ENCODE data around the gene GABBR2. TPM values are rescaled to one million over a fixed set of nuclear protein-coding genes. Genes with fewer than 3 reads are reported as not detected.

Gene GABBR2
- total and polyA plus RNA-seq, 2 donors (not counting 1 experiment from before 2014, with no cell fraction given), result 0.03 TPM; not detected in 1

- 100% methylated on average over 1 of the region's 8 CpGs for WGBS (ENCODE audit: insufficient coverage)
- no peak overlapping the region for H2AFZ ChIP-seq (ENCODE audit: insufficient read depth, low read depth, low read length, poor library complexity, severe bottlenecking)
- no peak for ATAC-seq (ENCODE audit: low read depth)
These were observed 101.6 kb downstream of the GABBR2 start for GRCh38 chr9:98607152-98607551.

GRCh38 chr9:98606730-98607129, 102.0 kb downstream of the GABBR2 start:
- intact Hi-C loops (cut with micrococcal nuclease), result no loop called here
- Histone ChIP-seq H4K20me1 (ENCODE audit: control insufficient read depth, insufficient read depth, low read length, poor library complexity, severe bottlenecking) (no peaks in the 10 kb centered on the region), H3K4me1 (ENCODE audit: control insufficient read depth in 2 of 2, insufficient read depth in 2 of 2, low read length in 2 of 2) (no peaks in the 10 kb centered on the region), H3K36me3 (replicated peaks in 1 of 2; ENCODE audit: control extremely low read depth in 1 of 2, control insufficient read depth in 1 of 2, extremely low read depth in 1 of 2, insufficient read depth in 2 of 2, low read length in 1 of 2) (no peaks in the 10 kb centered on the region), H3K9me3 (ENCODE audit: control extremely low read depth in 1 of 3, control insufficient read depth in 2 of 3, insufficient read depth in 1 of 3, low read length in 2 of 3) (peaks cover 0 to 6% (median 0%) of the 10 kb centered on the region in 3 donors), H3K4me3 (ENCODE audit: control extremely low read depth in 1 of 5, extremely low read depth in 1 of 5, insufficient read depth in 1 of 5, low read depth in 2 of 5, low read length in 4 of 5) (no peak overlapping the region), H2AFZ (ENCODE audit: insufficient read depth, low read depth, low read length, poor library complexity, severe bottlenecking) (no peak overlapping the region), H3K27ac (ENCODE audit: low read length in 2 of 2) (no peak overlapping the region), H3K4me2 (replicated peaks; ENCODE audit: low read depth, low read length, poor library complexity, severe bottlenecking) (no peak overlapping the region), H3K9ac (ENCODE audit: low read length) (no peak overlapping the region), H3K79me2 (ENCODE audit: control insufficient read depth, insufficient read depth, low read length) (no peaks in the 10 kb centered on the region), H3K27me3 (replicated peaks in 1 of 4; ENCODE audit: control extremely low read depth in 1 of 4, control insufficient read depth in 3 of 4, insufficient read depth in 4 of 4, low read length in 3 of 4) (no peaks in the 10 kb centered on the region)
- Mint-ChIP-seq H3K27me3 (peaks cover 5% of the 10 kb centered on the region), H3K9me3 (ENCODE audit: insufficient read depth) (no peaks in the 10 kb centered on the region), H3K27ac (no peak overlapping the region), H3K4me1 (no peaks in the 10 kb centered on the region), H3K4me3 (no peak overlapping the region)
- ATAC-seq (ENCODE audit: low read depth), result no peak
- ChIA-PET POLR2A (no interaction called here), CTCF (no interaction called here)
- TF ChIP-seq EZH2 (IDR thresholded peaks at IDR 0.05; ENCODE audit: borderline replicate concordance, insufficient read depth, low read depth, low read length, poor library complexity, severe bottlenecking) (no peak), CTCF (IDR thresholded peaks at IDR 0.05) (no peak)
- DNase-seq, result no peak
- WGBS (ENCODE audit: insufficient coverage), result 100% methylated on average over 11 of the region's 12 CpGs

More at GRCh38 chr9:98607152-98607551, 101.6 kb downstream of the GABBR2 start:
- no peaks in the 10 kb centered on the region for H3K9me3 Mint-ChIP-seq (ENCODE audit: insufficient read depth)
- no peaks in the 10 kb centered on the region for H3K4me1 Mint-ChIP-seq
- Histone ChIP-seq H3K9ac (ENCODE audit: low read length) (no peak overlapping the region), H3K9me3 (ENCODE audit: control extremely low read depth in 1 of 3, control insufficient read depth in 2 of 3, insufficient read depth in 1 of 3, low read length in 2 of 3) (peaks cover 0 to 6% (median 0%) of the 10 kb centered on the region in 3 donors), H3K4me2 (replicated peaks; ENCODE audit: low read depth, low read length, poor library complexity, severe bottlenecking) (no peak overlapping the region), H3K79me2 (ENCODE audit: control insufficient read depth, insufficient read depth, low read length) (no peaks in the 10 kb centered on the region), H3K4me1 (ENCODE audit: control insufficient read depth in 2 of 2, insufficient read depth in 2 of 2, low read length in 2 of 2) (no peaks in the 10 kb centered on the region), H4K20me1 (ENCODE audit: control insufficient read depth, insufficient read depth, low read length, poor library complexity, severe bottlenecking) (no peaks in the 10 kb centered on the region), H3K36me3 (replicated peaks in 1 of 2; ENCODE audit: control extremely low read depth in 1 of 2, control insufficient read depth in 1 of 2, extremely low read depth in 1 of 2, insufficient read depth in 2 of 2, low read length in 1 of 2) (no peaks in the 10 kb centered on the region), H3K27ac (ENCODE audit: low read length in 2 of 2) (no peak overlapping the region), H3K27me3 (replicated peaks in 1 of 4; ENCODE audit: control extremely low read depth in 1 of 4, control insufficient read depth in 3 of 4, insufficient read depth in 4 of 4, low read length in 3 of 4) (no peaks in the 10 kb centered on the region), H3K4me3 (ENCODE audit: control extremely low read depth in 1 of 5, extremely low read depth in 1 of 5, insufficient read depth in 1 of 5, low read depth in 2 of 5, low read length in 4 of 5) (no peak overlapping the region)
- DNase-seq, result no peak
- POLR2A ChIA-PET, result no interaction called here
- no peak overlapping the region for H3K27ac Mint-ChIP-seq
- peaks cover 5% of the 10 kb centered on the region for H3K27me3 Mint-ChIP-seq
- no peak overlapping the region for H3K4me3 Mint-ChIP-seq
- TF ChIP-seq EZH2 (IDR thresholded peaks at IDR 0.05; ENCODE audit: borderline replicate concordance, insufficient read depth, low read depth, low read length, poor library complexity, severe bottlenecking), result no peak
- TF ChIP-seq CTCF (IDR thresholded peaks at IDR 0.05), result no peak
- CTCF ChIA-PET, result no interaction called here
- intact Hi-C loops (cut with micrococcal nuclease), result no loop called here

All from B cell (primary cell).